GM12874 (cell line): ENCODE data around the gene RDH13.

Source experiments
- CTCF ChIP-seq: IDR thresholded peaks from 2 replicates; pipeline ENCODE4 v1.5.1; 2011; ENCODE audit warnings: low read depth, mild to moderate bottlenecking, control low read depth, low read length, moderate library complexity; ENCODE audit not compliant: insufficient read depth

Gene RDH13

GRCh38 chr19:55101261-55101660, 38.3 kb upstream of the RDH13 start:
- no peak for TF ChIP-seq CTCF

DNA sequence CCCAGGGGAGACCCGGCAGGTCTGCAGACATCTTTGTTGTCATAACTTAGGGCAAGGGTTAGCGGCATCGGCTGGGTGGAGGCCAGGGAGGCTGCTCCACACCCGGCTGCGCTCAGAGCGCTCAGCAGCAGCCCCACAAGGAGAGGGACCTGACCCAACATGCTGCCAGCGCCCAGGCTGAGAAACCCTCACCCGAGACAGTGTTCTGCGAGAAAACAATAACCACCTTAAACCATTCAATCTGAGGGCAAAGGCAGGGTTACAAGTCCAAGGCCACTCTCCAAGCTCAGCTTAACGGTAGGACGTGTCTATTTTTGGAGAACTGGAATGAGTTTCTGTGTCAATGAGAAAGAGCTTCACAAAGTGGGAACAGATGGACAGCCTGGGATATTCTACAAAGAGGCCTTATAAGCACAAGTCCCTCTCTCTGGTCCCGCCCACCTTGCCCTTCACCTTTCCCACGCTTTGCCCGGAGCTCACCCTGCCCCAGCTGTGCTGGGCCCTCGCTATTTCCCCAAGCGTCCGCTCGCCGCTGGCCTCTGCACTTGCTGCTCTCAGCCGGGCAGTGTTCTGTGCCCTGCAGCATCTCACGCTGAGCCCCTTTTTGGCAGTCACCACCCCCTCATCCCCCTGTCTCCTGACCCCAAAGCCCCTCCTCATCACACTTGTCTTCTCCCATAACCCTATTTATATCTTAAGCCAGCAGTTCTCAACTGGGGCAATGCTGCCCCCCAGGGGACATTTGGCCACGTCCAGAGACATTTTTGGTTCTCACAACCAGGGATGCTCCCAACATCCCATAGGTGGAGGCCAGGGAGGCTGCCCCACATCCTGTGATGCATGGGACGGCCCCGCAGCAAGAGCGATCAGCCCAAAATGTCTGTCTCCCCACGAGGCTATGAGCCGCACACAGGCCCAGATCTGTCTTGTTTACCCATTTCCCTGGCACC, 36.9 kb upstream of the RDH13 start:
- TF ChIP-seq CTCF, result no peak

DNA sequence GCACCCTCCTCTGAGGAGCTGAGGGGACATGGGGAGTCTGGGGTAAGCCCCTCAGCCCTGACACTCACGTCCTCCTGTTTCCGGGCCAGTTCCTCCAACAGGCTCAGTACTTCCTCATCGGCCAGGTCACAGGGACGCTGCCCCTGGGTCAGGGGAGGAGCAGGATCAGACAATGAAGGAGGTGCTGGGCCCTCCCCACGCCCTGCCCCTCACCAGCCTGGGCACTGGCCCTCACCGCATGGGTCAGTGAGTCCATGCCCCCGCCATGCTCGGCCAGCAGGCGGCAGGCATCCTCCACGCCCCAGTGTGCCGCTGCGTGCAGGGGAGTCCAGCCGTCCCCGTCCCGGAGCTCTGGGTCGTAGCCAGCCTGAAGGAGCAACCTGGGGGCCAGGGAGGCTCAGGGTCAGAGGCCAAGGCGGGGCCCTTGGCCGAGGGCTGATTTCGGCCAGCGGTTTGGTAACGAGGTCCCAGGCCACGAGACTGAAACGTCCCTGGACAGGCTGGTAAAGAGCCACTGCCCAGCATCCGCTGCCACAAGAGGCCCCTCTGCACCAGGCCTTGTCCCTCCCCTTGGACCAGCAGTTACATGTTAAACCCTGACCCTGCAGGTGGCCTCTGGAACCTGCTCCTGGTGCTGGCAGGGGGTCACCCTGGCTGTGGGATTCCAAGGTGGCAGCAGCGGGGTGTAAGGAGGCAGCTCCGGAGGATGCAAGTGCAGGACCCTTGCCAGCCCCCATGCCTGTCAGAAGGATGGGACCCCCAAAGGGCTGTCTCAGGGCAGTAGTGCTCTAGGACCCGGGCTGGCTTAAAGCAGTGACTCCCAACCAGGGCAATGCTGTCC, 36.0 kb upstream of the RDH13 start:
- no peak for TF ChIP-seq CTCF

- TF ChIP-seq CTCF, result no peak
These were observed 35.1 kb upstream of the RDH13 start for GRCh38 chr19:55097864-55098715.

DNA sequence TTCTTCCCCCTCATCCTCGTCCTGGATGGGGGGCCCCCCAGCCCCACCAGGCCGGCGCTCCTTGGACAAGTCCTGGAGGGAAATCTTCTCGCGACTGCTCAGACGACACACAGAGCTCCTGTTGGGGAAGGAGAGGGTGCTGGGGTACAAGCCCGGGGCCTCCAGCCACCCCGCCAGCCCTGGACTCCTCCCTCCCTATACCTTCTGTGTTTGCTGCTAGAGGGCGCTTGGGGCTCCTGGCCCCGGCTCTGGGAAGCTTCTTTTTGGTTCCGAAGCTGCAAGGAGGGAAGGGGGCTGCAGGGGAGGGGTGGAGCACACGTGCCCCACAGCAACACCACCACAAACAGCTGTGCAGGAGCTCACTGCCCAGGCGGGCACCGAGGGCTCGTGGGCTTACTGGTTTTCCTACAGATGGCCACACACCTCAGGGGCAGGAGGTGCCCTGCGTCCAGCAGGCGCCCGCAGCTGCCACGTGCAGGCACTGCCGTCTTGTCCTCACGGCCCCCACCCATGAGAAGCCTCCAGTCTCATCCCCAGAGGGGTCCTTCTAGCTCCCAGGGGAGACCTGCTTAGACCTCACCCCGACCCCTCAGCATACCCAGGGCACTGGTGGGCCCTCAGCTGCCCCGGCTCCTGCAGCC, 33.2 kb upstream of the RDH13 start:
- no peak for TF ChIP-seq CTCF

DNA sequence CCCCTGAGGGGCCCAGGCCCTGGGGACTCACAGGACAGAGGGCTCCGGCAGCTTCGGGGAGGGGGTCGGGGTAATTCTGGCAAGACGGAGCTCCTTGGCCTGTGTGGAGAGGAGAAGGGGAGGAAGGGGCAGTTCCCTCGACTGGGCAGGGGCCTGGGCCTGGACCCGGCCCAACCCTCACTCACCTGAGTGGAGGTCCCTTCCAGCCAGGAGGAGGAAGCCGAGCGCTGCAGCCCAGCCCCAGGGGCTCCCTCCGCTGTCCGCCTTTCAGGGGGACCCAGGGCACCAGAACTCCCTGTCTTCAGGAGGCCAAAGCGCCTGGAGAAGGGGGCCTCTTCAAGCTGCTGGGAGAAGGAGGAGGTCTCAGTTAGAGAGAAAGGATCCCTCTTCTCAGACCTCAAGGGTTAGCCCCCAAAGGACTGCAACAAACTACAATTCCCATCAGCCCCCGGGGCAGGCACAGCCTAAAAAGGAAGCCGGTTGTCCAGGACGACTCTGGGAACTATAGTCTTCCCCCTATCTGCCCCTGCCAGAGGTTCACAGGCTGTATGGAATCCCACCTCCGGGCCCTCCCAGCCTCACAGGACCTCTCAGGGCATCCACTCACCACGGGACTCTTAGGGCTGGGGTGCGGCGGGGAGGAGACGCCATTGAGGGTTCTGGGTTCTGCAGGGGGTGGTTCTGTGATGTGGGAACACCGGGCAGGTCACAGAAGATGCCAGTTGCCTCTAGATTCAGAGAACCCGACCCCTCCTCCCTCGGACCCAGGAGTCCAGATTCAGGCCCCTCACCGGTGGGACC, 32.5 kb upstream of the RDH13 start:
- no peak for TF ChIP-seq CTCF
